ENCODE data around the gene GINS2.

GINS2 gene

DNA sequence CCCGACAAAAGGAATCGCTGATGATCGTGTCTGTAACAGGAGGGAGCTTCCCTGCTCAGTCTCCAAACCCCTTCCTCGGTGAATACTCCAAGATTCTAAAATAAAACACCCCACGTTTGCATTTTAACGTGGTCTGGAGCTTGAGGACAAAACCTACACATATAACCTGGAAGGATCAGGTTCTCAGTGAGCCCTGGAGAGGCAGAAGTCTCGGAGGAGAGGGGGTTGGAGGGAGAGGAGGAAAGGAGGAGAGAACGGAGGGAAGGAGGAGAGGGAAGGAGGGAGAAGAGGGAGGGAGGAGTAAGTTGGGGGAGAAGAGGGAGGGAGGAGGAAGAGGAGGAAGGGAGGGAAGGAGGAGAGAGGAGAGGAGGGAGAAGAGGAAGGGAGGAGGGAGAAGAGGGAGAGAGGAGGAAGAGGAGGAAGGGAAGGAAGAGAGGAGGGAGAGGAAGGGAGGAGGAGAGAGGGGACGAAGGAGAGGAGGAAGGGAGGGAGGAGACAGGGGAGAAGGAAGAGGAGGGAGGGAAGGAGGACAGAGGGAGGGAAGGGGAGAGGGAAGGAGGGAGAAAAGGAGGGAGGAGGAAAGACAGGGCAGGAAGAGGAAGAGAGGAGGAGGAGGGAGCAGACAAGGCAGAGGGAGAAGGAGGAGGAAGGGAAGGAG is 27.4 kb upstream of the GINS2 start:
- DNase-seq (ENCODE audit: low read depth in 2 of 2), result no peak

DNA sequence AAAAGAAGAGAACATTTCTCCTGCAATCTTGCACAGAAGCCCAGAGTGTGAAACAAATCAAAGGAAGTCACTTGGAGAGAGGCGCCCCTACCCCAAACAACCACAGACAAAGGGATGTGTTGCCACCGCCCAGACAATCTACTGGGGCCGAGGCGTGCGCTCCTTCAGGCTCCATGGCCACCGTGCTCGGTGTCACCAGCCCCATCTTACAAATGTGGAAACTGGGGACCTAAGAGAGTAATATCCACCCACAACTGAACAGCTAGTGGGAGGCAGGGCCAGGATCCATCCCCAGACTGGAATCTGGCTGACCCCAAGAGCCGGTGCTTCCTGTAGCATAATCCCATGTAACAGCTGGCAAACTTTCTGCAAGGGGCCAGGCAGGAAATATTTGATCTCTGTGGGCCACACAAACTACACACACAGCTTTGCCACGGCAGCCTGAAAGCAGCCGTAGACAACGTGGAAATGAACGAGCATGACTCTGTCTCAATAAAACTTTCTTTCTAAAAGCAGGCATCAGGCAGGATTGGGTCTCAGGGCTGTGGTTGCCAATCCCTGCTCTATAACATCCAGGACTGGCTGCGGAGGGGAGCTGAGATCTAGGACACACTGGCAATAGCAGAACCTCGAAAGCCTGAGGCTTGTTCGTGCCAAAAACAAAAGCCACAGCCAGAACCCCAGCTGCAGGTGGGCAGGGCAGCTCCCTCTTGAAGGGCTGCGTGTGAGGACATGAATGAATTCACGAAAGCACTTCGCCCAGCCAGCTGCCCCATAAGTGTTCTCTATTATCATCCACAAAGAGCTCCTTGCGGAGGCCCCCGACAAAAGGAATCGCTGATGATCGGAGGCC is 26.6 kb upstream of the GINS2 start:
- DNase-seq (ENCODE audit: low read depth in 2 of 2), result no peak

DNA sequence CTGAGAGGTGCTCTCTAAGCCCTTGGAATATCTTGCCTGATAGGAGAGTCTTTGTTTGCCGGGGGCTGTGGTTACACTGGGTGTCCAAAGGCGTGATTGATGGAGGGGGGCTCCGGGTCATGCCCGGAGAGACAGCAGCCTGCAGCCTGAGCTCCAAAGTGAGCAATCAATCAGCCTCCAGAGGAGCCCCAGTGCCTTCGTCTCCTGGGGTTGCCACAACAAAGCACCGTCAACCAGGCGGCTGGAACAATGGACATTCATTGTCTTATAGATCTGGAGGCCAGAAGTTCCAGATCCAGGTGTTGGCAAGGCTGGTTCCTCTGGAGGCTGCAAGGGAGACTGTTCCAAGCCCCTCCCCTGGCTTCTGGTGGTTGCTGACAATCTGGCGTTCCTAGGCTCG is 24.0 kb upstream of the GINS2 start:
- DNase-seq (ENCODE audit: low read depth in 2 of 2), result no peak

DNA sequence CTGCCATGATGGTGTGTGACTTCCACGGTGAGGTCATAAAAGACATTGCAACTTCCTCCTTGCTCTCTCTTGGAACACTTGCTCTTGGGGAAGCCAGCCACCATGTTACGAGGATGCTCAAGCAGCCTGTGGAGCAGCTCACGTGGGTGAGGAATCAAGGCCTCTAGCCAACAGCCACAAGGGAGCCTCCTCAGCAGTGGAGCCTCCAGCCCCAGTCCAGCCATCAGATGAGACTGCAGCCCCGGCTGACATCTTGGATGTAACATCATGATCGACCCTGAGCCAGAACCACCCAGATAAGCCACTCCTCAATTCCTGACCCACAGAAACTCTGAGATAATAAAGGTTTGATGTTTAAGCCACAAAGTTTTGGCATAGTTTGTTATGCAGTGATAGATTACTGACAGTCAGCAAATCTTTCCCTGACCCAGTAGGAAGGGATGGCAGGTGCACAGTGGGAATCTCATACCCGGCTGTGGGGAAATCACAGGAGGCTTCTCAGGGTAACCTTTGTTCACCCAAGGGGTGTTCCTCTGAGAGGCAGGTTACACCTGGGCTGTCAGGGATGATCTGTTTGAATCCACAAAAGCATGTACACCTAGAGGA is 23.3 kb upstream of the GINS2 start:
- no peak for DNase-seq (ENCODE audit: low read depth in 2 of 2)

DNA sequence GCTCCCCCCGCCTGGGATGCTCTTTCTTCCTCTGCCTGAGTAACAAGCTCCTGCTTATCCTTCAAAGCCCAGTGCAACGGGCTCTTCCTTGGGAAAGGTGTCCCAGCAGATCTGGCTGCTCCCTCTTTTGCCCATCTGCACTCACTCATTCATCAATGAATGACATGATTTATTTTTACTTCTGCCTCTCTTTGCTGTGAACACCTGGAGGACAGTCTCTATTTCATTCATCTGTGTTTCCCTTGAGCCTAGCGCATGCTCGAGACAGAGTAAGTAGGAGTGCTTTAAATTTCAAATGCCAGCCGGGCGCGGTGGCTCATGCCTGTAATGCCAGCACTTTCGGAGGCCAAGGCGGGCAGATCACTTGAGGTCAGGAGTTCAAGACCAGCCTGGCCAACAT is 22.0 kb upstream of the GINS2 start:
- DNase-seq (ENCODE audit: low read depth in 2 of 2), result no peak

DNA sequence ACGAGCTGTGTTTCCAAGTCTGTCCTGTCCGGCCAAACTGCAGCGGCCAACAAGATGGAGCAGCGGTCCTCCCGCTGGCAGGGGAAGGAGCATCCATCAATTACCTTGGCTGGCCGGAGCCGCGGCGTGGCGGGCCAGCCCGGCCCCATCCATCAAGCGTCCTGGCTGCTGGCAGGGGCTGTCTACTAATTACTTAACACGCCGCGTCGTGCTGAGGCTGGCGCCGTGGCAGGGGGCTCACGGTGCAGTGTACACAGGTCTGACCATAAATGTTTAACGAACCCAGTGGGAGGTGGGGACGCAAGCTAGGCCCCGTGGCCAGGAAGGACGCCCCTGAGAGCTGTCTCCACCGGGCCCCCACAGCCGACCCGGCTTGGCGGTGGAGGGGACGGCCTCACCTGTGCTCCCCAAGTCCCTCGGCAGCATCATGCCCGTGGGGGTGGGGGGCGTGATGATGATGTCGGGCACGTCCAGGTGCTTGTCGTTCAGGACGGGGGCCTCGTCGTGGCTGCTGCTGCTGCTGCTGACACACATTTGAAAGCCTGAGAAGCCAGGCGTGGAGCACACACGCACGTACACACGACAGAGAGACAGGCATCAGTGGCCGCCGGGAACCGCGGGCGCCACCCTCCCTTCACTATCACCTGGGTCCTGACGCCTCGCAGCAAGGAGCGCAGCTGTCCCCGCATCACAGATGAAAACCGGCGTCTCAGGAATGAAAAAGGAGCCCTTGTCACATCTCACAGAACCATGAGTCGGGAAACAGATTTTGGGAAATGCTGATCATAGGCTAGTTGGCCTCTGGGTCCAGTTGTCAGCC is 21.2 kb upstream of the GINS2 start:
- DNase-seq (ENCODE audit: low read depth in 2 of 2), result no peak

DNA sequence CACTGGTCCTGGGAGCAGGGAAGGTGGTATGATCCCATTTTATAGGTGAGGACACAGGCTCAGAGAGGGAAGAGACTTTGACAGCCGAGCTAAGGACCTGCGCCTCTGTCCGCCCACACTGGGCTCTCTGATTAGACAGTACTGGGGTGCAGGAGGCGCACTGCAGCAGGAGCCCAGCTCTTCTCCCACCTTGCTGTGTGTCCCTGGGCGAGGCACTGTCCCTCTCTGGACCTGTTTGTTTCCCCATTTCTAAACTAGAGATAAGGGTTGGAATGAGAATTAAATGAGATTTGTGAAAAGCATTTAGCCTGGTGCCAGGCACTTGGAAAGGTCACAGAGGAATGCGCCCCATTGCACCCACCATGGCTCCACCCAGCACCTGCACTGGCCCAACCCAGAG is 19.6 kb upstream of the GINS2 start:
- no peak for DNase-seq (ENCODE audit: low read depth in 2 of 2)

DNA sequence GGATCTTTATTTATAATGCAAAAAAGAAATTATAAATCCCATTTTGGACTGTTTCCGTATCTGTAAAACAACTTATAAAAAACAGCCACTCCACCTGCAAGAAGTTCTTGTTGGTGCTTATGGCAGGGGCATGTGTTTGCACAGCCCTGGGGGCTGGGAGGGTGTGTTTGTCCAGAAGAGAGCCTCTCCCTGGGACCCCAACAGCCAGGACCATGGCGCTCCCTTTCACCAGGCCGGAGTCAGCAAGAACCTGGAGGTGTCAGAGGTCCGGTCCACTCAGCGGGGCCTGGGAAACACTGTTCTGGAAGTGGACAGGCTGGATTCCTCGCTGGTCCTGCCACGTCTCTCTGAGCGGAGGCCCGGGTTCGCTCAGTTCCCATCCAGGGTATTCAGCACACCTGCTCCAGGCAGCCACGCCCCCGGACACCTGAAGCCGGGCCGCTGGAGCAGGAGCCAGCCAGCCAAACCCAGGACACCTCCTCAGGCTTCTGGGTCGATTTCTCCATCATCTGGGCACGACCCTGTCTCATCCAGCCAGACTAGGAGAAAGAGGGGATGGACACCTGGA is 18.9 kb upstream of the GINS2 start:
- DNase-seq (ENCODE audit: low read depth in 2 of 2), result no peak

DNA sequence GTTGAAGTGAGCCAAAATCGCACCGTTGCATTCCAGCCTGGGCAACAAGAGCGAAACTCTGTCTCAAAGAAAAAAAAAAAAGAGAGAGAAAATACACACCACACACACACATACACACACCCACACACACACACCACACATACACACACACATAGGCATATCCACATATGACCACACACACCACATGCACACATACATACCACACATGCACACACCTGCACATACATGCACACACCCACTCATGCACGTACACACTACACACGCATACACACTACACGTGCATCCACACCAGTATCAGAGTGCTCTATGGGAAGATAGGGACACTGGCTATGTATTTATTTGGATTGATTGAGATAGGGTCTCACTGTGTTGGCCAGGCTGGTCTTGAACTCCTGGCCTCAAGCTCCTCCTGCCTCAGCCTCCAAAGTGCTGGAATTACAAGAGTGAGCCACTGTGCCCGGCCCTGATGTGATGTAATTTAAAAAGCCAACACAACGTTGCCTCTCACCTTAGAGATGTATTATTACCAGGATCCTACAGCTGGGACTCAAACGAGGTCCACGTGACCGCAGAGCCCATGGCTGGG is 17.8 kb upstream of the GINS2 start:
- DNase-seq (ENCODE audit: low read depth in 2 of 2), result no peak

DNA sequence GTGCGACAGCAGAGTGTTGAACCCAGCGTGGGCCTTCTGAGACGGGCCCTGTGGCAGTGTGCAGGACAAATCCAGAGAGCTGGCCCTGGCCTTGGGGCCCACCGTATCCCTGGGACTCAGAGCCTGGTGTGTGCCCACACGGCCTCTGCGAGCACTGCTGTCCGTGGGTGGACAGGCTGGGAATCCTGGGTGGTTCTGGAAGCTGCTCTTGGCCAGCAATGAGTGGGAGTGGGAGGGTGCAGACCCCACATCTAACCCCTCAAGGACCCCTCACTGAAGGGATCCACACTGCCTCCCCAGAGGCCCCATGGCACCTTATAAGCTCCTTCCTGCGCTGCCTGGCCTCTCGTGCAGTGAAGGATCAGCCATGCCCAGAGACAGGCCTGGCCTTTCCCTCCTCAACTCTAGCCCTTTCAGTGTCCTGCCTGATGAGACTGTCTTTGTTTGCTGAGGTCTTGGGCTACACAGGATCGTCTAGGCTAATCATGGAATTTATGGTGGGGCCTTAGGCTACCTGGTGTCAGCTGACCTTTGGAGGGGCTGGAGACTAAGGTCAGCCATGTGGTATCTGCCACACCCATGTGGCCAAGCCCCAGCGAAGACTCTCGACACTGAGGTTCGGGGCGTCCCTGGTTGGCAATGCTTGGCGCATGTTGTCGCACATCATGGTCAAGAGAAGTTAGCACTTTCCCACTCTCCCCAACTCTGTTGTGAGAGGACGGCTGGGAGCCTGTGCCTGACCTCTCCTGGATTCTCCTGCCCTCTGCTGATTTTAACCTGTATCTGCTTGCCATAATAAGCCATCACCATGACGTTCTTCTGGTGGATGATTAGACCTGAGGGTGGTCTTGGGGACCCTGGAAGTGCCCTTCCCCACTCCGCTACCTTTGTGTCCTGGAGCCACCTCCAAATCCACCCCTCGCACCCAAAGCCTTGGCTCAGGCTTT is 16.4 kb upstream of the GINS2 start:
- DNase-seq (ENCODE audit: low read depth in 2 of 2), result no peak

DNA sequence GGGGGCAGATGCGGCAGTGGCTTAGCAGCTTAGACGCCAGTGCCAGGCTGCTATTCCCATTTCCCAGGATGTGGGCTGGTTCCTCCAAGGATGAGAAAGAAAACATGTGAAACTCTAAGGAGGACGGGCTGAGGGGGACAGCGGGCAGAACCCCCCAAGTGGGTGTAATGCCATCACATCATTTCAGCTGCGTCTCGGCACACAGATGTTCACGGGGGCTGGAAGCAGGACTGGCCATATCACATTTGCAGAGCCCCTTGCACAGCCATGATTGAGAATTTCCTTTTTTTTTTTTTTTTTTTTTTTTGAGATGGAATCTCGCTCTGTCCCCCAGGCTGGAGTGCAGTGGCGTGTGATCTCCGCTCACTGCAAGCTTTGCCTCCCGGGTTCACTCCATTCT is 15.3 kb upstream of the GINS2 start:
- DNase-seq (ENCODE audit: low read depth in 2 of 2), result no peak

DNA sequence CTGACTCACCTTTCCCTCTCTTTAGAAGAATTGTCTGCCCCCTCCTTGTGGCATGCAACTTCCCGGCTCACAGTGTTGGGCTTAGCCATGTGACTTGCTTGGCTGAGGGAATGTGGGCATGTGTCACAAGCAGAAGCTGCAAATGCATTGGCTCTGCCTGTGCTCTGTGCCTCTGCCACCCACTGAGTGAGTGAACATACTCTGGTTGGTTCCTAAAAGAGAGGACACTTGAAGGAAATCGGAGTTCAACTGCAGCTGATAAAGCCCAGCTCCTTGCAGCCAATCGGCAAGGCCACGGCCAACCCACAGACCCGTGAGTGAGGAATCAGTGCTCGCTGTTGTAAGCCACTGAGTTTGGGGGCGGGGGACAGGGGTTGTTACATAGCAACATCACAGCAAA is 10.9 kb upstream of the GINS2 start:
- DNase-seq (ENCODE audit: low read depth in 2 of 2), result no peak

DNA sequence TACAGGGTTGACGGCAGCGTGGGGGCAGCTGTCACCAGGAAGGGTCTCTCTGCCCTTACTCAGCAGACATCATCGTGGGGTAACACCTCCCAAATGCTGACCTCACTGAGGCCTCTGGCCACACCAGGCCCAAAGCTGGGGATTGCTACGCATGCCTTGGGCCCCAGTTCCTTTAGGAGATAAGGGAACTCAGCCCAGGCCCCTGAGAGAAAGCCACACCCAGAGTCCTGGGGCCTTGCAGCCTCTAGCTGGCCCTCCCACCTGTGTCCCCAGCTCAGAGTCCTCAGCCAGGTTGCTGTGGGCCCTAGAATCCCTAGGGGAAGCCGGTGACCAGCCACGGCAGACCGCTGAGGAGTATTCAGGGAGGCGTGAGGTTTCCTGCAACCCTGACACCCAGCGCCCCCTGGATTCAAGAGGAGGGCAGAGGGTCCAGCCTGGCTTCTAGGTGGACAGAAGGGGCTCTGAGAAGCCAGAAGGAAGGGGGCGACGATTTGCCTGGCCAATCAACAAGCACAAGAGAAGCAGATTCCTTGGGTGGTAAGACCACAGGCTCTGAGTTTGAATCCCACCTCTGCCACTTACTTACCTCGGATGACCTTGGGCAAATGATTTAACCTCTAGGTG is 10.3 kb upstream of the GINS2 start:
- DNase-seq (ENCODE audit: low read depth in 2 of 2), result no peak

DNA sequence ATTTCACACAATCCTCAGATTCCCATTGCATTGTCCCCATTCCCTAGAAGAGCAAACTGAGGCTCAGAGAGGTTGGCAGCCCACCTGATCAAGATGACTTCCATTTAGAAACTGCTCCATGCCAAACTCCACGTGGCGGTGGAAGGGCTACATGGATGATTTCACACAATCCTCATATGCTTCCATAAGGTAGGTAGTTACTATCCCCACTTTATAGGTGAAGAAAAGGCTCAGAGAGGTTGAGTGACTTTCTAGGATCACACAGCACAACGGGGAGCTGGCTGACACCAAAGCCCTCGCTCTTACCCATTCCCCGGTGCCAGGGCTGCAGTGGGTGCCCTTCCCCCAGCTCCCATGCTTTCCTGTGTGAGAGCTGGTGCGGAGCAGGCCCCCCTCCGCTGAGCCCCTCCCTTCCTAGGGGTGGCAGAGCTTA is 9.7 kb upstream of the GINS2 start:
- DNase-seq (ENCODE audit: low read depth in 2 of 2), result no peak

DNA sequence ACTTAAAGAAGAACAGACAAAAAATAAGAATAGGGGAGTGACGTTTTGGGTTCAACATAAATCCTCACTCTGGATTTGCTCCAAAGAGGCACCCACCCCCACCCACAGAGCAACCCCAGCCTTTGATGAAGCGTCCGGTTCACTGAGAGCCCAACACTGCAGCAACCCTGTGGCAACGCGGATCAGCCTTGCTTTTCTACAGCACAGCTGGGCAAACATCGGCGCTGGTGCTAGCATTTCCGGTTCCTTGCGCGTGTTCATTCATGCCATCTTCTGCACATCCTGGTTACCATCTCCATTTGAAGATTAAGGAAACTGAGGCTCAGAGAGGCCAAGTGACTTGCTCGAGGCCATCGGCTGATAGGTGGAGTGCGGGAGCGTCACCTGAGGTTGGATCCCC is 8.7 kb upstream of the GINS2 start:
- no peak for DNase-seq (ENCODE audit: low read depth in 2 of 2)

DNA sequence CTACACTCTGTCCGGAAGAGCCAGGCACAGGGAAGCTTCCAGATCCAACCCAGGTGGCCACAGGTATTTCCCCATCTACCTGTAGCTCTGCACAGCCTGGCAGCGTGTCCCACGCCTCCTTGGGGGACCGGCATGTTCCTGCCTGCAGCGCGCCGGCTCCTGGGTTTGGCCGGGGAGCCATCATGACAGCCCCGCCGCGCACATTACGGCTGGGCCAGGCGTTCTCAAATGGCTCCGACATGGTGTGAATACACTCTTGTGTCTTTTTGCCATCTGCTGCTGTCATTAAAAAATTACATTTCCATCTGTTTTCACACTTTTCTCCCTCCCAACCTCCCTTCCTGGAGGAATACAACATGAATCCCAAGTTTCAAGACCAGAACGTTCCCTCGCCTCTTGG is 8.0 kb upstream of the GINS2 start:
- no peak for DNase-seq (ENCODE audit: low read depth in 2 of 2)

DNA sequence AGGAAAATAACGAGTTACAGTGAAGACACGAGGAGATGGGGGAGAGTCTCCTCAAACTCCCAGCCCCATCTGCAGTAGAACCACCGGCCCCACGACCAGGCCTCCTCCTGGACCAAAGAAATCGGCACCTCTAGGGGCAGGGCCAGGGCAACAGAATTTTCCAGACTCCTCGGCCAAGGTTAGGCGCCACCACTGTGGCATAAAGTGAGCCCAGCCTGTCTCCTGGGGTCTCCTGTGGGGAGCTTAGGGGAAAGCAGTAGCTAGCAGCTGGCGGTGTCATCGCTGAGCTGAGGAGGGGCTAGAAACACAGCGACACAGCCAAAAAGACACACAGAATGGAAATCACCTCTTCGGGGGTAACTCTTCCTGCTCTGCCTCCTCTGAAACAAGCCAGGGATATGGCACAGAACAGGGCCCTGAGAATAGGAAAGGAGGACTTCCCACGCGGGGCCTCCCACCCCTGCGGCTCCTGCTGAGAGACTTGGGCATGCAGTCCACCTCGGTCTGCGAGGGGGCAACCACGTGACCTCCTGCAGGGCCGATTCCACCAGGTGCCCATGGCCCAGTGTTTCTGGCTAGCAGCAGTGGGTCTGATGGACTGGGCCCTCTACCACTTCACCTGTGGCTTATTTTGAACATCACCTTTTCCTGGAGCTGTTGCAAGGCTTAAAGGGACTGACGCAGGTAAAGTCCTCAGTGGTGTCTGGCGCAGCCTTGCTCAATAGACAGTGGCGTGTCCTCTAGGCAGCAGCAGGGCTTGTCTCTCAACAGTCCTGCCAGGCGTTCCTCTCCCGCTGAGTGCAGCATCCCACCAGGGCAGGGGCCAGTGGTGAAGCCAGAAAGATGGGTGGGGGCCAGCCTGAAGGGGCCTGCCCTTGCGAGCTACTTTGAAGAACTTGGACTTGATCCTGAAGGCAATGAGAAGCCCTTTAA is 6.7 kb upstream of the GINS2 start:
- DNase-seq (ENCODE audit: low read depth in 2 of 2), result no peak

DNA sequence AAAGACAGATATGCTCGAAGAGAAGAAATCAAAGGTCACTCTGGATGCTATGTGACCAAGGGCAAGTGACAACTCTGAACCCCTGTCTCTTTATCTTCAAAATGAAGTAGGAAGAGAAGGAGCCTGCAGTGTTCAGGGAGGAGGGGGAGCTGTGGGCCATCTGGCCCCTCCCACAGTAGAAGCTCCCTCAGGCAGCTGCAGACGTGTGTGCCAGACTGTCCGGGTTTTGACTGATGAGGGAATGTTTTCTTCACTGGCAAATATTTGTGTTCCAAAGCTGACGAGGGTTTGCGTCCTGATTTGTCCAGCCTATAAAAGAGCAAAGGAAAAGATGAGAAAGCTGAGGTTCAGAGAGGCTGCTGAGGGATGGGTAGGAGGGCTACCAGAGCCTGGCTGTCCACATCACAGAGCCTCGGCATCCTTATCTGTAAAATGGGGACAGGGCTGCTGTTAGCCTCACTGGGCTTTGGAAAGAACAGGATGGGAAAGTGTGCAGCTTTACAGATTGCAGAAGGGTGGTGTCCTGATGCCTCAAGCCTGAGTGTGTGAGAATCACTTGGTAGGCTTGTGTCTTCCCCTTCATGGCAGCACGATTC is 1.8 kb upstream of the GINS2 start:
- no peak for DNase-seq (ENCODE audit: low read depth in 2 of 2)

All from fibroblast of skin of left biceps (primary cell).